ENCODE data around the gene TINAGL1. TPM values are rescaled to one million over a fixed set of nuclear protein-coding genes. Genes with fewer than 3 reads are reported as not detected.
A peak's percentile ranks its signal among the peaks of the same experiment; 100 is the strongest.

The TINAGL1 gene
- total and polyA plus RNA-seq, 2 of the 13 experiments (the other 11 are each of a cell fraction or from before 2014, with no cell fraction given), result 24.7 to 76.8 TPM

DNA sequence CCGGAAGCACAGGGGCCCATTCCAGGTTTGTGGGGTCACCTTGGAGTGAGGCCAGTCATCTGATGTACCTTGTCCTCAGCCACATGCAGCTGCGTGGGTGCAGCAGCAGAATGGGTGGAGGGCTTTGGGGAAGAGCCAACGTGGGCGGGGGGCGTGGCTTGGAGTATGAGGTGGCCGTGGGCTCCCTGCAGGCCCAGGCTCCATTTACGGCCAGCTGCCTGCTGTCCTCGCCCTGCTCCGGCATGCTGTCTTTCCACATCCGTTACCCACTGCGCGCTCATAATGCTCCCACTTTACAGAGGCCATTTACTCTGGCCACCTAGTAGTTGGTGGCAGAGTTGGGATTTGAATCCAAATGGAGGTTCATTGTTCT is 27.8 kb upstream of the TINAGL1 start (continued):
- TF ChIP-seq CTCF (CRISPR knock-in tag; IDR thresholded peaks at IDR 0.05), result no peak
- TF ChIP-seq TIGD3 (CRISPR knock-in tag; IDR thresholded peaks at IDR 0.05; ENCODE audit: borderline replicate concordance), result no peak
- TF ChIP-seq, protein P1, sequence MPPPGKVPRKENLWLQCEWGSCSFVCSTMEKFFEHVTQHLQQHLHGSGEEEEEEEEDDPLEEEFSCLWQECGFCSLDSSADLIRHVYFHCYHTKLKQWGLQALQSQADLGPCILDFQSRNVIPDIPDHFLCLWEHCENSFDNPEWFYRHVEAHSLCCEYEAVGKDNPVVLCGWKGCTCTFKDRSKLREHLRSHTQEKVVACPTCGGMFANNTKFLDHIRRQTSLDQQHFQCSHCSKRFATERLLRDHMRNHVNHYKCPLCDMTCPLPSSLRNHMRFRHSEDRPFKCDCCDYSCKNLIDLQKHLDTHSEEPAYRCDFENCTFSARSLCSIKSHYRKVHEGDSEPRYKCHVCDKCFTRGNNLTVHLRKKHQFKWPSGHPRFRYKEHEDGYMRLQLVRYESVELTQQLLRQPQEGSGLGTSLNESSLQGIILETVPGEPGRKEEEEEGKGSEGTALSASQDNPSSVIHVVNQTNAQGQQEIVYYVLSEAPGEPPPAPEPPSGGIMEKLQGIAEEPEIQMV (CRISPR knock-in tag; IDR thresholded peaks at IDR 0.05; ENCODE audit: low read depth), result no peak
- 0 out of 2 replicates have a peak, but pooled peaks have one; percentile 1 for TF ChIP-seq PAXIP1 (CRISPR knock-in tag; conservative IDR thresholded peaks at IDR 0.05)
- TF ChIP-seq, protein P2, sequence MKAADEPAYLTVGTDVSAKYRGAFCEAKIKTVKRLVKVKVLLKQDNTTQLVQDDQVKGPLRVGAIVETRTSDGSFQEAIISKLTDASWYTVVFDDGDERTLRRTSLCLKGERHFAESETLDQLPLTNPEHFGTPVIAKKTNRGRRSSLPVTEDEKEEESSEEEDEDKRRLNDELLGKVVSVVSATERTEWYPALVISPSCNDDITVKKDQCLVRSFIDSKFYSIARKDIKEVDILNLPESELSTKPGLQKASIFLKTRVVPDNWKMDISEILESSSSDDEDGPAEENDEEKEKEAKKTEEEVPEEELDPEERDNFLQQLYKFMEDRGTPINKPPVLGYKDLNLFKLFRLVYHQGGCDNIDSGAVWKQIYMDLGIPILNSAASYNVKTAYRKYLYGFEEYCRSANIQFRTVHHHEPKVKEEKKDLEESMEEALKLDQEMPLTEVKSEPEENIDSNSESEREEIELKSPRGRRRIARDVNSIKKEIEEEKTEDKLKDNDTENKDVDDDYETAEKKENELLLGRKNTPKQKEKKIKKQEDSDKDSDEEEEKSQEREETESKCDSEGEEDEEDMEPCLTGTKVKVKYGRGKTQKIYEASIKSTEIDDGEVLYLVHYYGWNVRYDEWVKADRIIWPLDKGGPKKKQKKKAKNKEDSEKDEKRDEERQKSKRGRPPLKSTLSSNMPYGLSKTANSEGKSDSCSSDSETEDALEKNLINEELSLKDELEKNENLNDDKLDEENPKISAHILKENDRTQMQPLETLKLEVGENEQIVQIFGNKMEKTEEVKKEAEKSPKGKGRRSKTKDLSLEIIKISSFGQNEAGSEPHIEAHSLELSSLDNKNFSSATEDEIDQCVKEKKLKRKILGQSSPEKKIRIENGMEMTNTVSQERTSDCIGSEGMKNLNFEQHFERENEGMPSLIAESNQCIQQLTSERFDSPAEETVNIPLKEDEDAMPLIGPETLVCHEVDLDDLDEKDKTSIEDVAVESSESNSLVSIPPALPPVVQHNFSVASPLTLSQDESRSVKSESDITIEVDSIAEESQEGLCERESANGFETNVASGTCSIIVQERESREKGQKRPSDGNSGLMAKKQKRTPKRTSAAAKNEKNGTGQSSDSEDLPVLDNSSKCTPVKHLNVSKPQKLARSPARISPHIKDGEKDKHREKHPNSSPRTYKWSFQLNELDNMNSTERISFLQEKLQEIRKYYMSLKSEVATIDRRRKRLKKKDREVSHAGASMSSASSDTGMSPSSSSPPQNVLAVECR (CRISPR knock-in tag; IDR thresholded peaks at IDR 0.05; ENCODE audit: borderline replicate concordance), result 0 out of 2 replicates have a peak, but pooled peaks have one; percentile 4
- TF ChIP-seq ZNF577 (CRISPR knock-in tag; IDR thresholded peaks at IDR 0.05; ENCODE audit: borderline replicate concordance, low read depth), result no peak
- no peak for TF ChIP-seq MED1 (CRISPR knock-in tag; IDR thresholded peaks at IDR 0.05)
- TF ChIP-seq, protein P3, sequence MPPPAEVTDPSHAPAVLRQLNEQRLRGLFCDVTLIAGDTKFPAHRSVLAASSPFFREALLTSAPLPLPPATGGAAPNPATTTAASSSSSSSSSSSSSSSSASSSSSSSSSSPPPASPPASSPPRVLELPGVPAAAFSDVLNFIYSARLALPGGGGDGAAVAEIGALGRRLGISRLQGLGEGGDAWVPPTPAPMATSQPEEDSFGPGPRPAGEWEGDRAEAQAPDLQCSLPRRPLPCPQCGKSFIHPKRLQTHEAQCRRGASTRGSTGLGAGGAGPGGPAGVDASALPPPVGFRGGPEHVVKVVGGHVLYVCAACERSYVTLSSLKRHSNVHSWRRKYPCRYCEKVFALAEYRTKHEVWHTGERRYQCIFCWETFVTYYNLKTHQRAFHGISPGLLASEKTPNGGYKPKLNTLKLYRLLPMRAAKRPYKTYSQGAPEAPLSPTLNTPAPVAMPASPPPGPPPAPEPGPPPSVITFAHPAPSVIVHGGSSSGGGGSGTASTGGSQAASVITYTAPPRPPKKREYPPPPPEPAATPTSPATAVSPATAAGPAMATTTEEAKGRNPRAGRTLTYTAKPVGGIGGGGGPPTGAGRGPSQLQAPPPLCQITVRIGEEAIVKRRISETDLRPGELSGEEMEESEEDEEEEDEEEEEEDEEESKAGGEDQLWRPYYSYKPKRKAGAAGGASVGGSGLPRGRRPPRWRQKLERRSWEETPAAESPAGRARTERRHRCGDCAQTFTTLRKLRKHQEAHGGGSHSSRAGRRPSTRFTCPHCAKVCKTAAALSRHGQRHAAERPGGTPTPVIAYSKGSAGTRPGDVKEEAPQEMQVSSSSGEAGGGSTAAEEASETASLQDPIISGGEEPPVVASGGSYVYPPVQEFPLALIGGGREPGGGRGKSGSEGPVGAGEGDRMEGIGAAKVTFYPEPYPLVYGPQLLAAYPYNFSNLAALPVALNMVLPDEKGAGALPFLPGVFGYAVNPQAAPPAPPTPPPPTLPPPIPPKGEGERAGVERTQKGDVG (CRISPR knock-in tag; IDR thresholded peaks at IDR 0.05; ENCODE audit: borderline replicate concordance), result no peak; the same call in 1 of the 2 replicates

Measured in HepG2 (cell line).